CD14-positive monocyte (primary cell): ENCODE results near the gene EYS. TPM values are rescaled to one million over a fixed set of nuclear protein-coding genes. Genes with fewer than 3 reads are reported as not detected.

Source experiments
- DNase-seq, 3 donors: peaks; one replicate each; pipeline ENCODE4 v3.0.0-alpha.2; 2011 to 2022
- H2AFZ ChIP-seq: 2 replicates; pipeline ENCODE4 v1.6.0; 2012; ENCODE audit warnings: mild to moderate bottlenecking, low read depth, low read length, inconsistent platforms; ENCODE audit not compliant: insufficient read depth, poor library complexity, severe bottlenecking
- H3K27ac ChIP-seq, 2 donors: 1 replicate in 1 of 2; 2 replicates in 1 of 2; pipeline ENCODE4 v1.5.1; 2012 to 2013; ENCODE audit warnings: low read length in 2 of 2, control low read depth in 1 of 2, inconsistent platforms in 1 of 2, low read depth in 1 of 2, mild to moderate bottlenecking in 1 of 2
- H3K27me3 ChIP-seq, 2 donors: one replicate each; pipeline versions ENCODE4 v1.6.0 to v1.6.1; 2011 to 2013; ENCODE audit warnings: low read length in 2 of 2; ENCODE audit not compliant: control insufficient read depth in 2 of 2, insufficient read depth in 2 of 2
- H3K36me3 ChIP-seq, 2 donors: replicated peaks in 1 of 2; 1 replicate in 1 of 2; 2 replicates in 1 of 2; pipeline versions ENCODE4 v1.5.1 to v1.6.1; 2012 to 2013; ENCODE audit warnings: low read length in 2 of 2, control low read depth in 1 of 2, inconsistent platforms in 1 of 2, mild to moderate bottlenecking in 1 of 2; ENCODE audit not compliant: insufficient read depth in 2 of 2, control insufficient read depth in 1 of 2
- H3K4me1 ChIP-seq, 2 donors: 1 replicate in 1 of 2; 2 replicates in 1 of 2; pipeline versions ENCODE4 v1.5.1 to v1.6.1; 2012 to 2013; ENCODE audit warnings: low read length in 2 of 2, control low read depth in 1 of 2, inconsistent platforms in 1 of 2, mild to moderate bottlenecking in 1 of 2, moderate library complexity in 1 of 2; ENCODE audit not compliant: insufficient read depth in 2 of 2, control insufficient read depth in 1 of 2
- H3K4me2 ChIP-seq: replicated peaks from 2 replicates; pipeline ENCODE3; 2012; ENCODE audit warnings: low read length, moderate library complexity, mild to moderate bottlenecking; ENCODE audit not compliant: poor library complexity, severe bottlenecking; ENCODE audit errors: extremely low read depth
- H3K4me3 ChIP-seq, 3 experiments: fragments of 200-600 bp in 1 of 3; sonication (generic) in 1 of 3; replicated peaks in 1 of 3; 1 replicate in 2 of 3; 2 replicates in 1 of 3; pipeline ENCODE4 v1.5.1; 2011 to 2013; ENCODE audit warnings: low read length in 3 of 3, mild to moderate bottlenecking in 3 of 3, control low read depth in 2 of 3, low read depth in 2 of 3, inconsistent platforms in 1 of 3, moderate library complexity in 1 of 3
- H3K79me2 ChIP-seq: 2 replicates; pipeline ENCODE4 v1.6.0; 2012; ENCODE audit warnings: mild to moderate bottlenecking, control low read depth, inconsistent platforms, low read length, moderate library complexity; ENCODE audit not compliant: insufficient read depth
- H3K9ac ChIP-seq: 2 replicates; pipeline ENCODE4 v1.6.0; 2017; ENCODE audit warnings: low read length, mild to moderate bottlenecking; ENCODE audit not compliant: insufficient read depth, poor library complexity, severe bottlenecking
- H3K9me3 ChIP-seq, 2 donors: replicated peaks in 1 of 2; 1 replicate in 1 of 2; 2 replicates in 1 of 2; pipeline versions ENCODE4 v1.5.1 to v1.6.1; 2012 to 2013; ENCODE audit warnings: low read length in 2 of 2, control low read depth in 1 of 2; ENCODE audit not compliant: control insufficient read depth in 1 of 2, insufficient read depth in 1 of 2
- H4K20me1 ChIP-seq: 2 replicates; pipeline ENCODE4 v1.6.0; 2012; ENCODE audit warnings: mild to moderate bottlenecking, low read length, control low read depth, moderate library complexity; ENCODE audit not compliant: insufficient read depth
- H3K27ac Mint-ChIP-seq, 7 donors: one replicate each; pipeline ENCODE4 v1.8.0; 2020; ENCODE audit warnings: mild to moderate bottlenecking in 7 of 7, mixed read lengths in 7 of 7, moderate library complexity in 6 of 7, inconsistent platforms in 2 of 7
- H3K27me3 Mint-ChIP-seq, 3 donors: one replicate each; pipeline ENCODE4 v1.8.0; 2021 to 2022; ENCODE audit warnings: low read depth in 3 of 3, mild to moderate bottlenecking in 3 of 3, mixed read lengths in 3 of 3, moderate library complexity in 3 of 3, inconsistent platforms in 1 of 3
- H3K36me3 Mint-ChIP-seq, 2 donors: one replicate each; pipeline ENCODE4 v1.8.0; 2020; ENCODE audit warnings: mixed read lengths in 2 of 2, inconsistent platforms in 1 of 2, mild to moderate bottlenecking in 1 of 2
- H3K4me1 Mint-ChIP-seq: one replicate; pipeline ENCODE4 v1.8.0; 2020; ENCODE audit warnings: mild to moderate bottlenecking, mixed read lengths
- H3K4me3 Mint-ChIP-seq, 2 donors: one replicate each; pipeline ENCODE4 v1.8.0; 2020; ENCODE audit warnings: mild to moderate bottlenecking in 2 of 2, mixed read lengths in 2 of 2, moderate library complexity in 1 of 2
- H3K9me3 Mint-ChIP-seq, 7 donors: one replicate each; pipeline ENCODE4 v1.8.0; 2020 to 2022; ENCODE audit warnings: mixed read lengths in 7 of 7, mild to moderate bottlenecking in 6 of 7, moderate library complexity in 6 of 7, inconsistent platforms in 2 of 7
- CTCF ChIP-seq: fragments of 200-600 bp; IDR thresholded peaks from one replicate; pipeline ENCODE4 v1.8.0; 2022; ENCODE audit warnings: antibody characterized with exemption, mild to moderate bottlenecking
- WGBS: methylation state at CpG from one replicate; pipeline ENCODE4 v1.1.5; 2013; ENCODE audit warnings: missing lambda C conversion rate; ENCODE audit not compliant: insufficient coverage; 5-methylcytosine and 5-hydroxymethylcytosine counted together
- intact Hi-C, 2 donors: fragments of 100-400 bp; cut with micrococcal nuclease; formaldehyde crosslinking; loops; one replicate each; pipeline versions ENCODE4 v1.15.0 to v1.15.1; 2023
- polyA plus RNA-seq, 3 donors: library from polyadenylated mRNA; depleted of rRNA in 1 of 3; unstranded in 2 of 3; stranded (reverse) in 1 of 3; fragments of 300-500 nt in 2 of 3; fragments of >200 nt in 1 of 3; fragmentation: Illumina TruSeq in 2 of 3; gene quantifications; 1 replicate in 2 of 3; 2 replicates in 1 of 3; pipeline ENCODE4 v1.2.3, GENCODE V29; 2012 to 2021

The EYS gene
- polyA plus RNA-seq, 3 donors = 0.01 to 0.03 TPM; not detected in 1

DNA sequence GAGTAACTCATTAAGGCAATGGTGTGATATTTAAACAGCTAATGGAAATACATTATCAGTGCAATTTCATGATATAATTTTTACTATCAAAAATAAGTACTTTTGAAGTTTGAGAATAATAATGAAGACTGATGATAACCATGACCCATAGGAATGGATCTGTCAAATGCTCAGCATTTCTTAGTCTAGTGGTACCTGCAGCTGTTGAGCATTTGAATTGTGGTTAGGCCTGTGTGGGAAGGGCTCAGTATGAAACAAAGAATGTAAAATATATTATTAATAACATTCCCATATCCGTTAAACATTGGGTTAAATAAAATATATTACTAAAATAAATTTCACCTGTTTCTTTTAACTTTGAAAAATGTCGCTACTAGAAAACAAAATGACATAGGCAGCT, 1898.5 kb downstream of the EYS start:
- Histone ChIP-seq H3K9me3 (no peaks in the 10 kb centered on the region), H3K79me2 (peaks cover 9% of the 10 kb centered on the region), H3K36me3 (no peaks in the 10 kb centered on the region), H3K9ac (no peak overlapping the region), H2AFZ (no peak overlapping the region), H3K27ac (peak overlapping the region in 1 of 2 donors; percentile 99), H3K4me3 (peak overlapping the region in 1 of 3 experiments; percentile 71), H3K4me1 (peaks cover 47 to 54% of the 10 kb centered on the region in 2 donors), H3K4me2 (no peak overlapping the region), H3K27me3 (no peaks in the 10 kb centered on the region), H4K20me1 (no peaks in the 10 kb centered on the region)
- no peak for DNase-seq
- peaks cover 0 to 2% (median 0%) of the 10 kb centered on the region in 7 donors for H3K9me3 Mint-ChIP-seq
- no peak for TF ChIP-seq CTCF
- peak overlapping the region in 4 of 7 donors; percentile 51 to 95 (median 81) for H3K27ac Mint-ChIP-seq
- no CpG with 5 or more reads among the region's 2 CpGs for WGBS
- H3K4me3 Mint-ChIP-seq = no peak overlapping the region
- H3K36me3 Mint-ChIP-seq = peaks cover 10 to 15% of the 10 kb centered on the region in 2 donors
- H3K4me1 Mint-ChIP-seq = peaks cover 46% of the 10 kb centered on the region
- no peaks in the 10 kb centered on the region for H3K27me3 Mint-ChIP-seq
- intact Hi-C loops = loop anchor here in 1 of 2 donors (10.0 kb wide), 1 partner anchor 464 kb away; no protein-coding TSS in a partner anchor

- H3K4me2 ChIP-seq = peak overlapping the region; percentile 77
- H3K4me3 ChIP-seq = peak overlapping the region; percentile 21 to 77 (median 71)
- DNase-seq = peak in 2 of 3 donors; percentile 21 to 63
- H3K79me2 ChIP-seq = peaks cover 9% of the 10 kb centered on the region
- no peaks in the 10 kb centered on the region for H3K9me3 ChIP-seq
- no peak for TF ChIP-seq CTCF
- Mint-ChIP-seq H3K9me3 (peaks cover 0 to 2% (median 0%) of the 10 kb centered on the region in 7 donors), H3K27ac (peak overlapping the region; percentile 95 to 99 (median 98)), H3K36me3 (peaks cover 10 to 15% of the 10 kb centered on the region in 2 donors), H3K27me3 (no peaks in the 10 kb centered on the region), H3K4me1 (peaks cover 50% of the 10 kb centered on the region), H3K4me3 (peak overlapping the region; percentile 66 to 84)
- intact Hi-C loops = loop anchor here (2.0 to 10.0 kb wide), 2 partner anchors 234 to 462 kb away; partner anchors contain the start of genes LOC128125822 (in 1 of the 2) and PTP4A1 (in 1 of the 2)
- no peaks in the 10 kb centered on the region for H4K20me1 ChIP-seq
- no peaks in the 10 kb centered on the region for H3K27me3 ChIP-seq
- peak overlapping the region; percentile 65 to 99 for H3K27ac ChIP-seq
- no peaks in the 10 kb centered on the region for H3K36me3 ChIP-seq
- peak overlapping the region; percentile 69 for H2AFZ ChIP-seq
- WGBS = no CpG with 5 or more reads among the region's 2 CpGs
- peaks cover 47 to 59% of the 10 kb centered on the region in 2 donors for H3K4me1 ChIP-seq
- H3K9ac ChIP-seq = peak overlapping the region; percentile 61
Measured at GRCh38 chr6:63807056-63807455, 1900.0 kb downstream of the EYS start.
